Pons (tissue), 1 donor: ENCODE results near the gene SAT1.

ENCODE experiments used
- DNase-seq: peaks from one replicate; pipeline ENCODE4 v3.0.0-alpha.2; 2016; ENCODE audit warnings: low spot score

Gene SAT1

DNA sequence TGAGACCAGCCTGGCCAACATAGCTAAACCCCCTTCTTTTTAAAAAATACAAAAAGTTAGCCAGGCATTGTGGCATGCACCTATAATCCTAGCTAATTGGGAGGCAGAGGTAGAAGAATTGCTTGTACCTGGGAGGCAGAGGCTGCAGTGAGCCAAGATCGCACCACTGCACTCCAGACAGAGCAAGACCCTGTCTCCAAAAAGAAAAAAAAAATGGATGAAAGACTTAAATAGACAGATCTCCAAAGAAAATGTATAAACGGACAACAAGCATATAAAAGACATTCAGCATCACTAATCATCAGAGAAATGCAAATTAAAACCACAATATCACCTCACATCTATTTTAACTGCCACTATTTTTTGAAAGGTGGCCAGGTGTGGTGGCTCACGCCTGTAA lies 6.6 kb upstream of the SAT1 start:
- DNase-seq, result no peak

GRCh38 chrX:23779025-23779424 lies 3.9 kb upstream of the SAT1 start:
- no peak for DNase-seq

DNA sequence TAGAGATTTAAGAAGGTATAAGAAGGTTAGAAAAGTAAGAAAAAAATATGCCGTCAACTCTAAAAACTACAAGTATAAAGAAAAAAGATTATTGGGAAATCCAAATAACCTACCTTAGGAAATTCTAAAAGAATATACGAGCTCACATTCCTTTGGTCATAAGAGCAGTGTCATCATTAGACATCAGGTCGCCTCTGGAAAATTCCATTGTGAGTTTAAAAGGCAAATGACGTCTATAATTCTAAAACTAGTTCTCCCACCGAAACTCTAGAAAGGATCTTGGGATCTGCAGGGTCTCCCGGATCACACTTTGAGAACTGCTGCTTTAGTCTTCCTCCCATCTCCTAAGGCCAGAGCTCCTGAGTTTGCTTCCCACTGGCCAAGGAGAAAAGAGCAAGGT lies 518 bp upstream of the SAT1 start:
- no peak for DNase-seq

GRCh38 chrX:23783589-23784469 lies 856 bp downstream of the SAT1 start:
- no peak for DNase-seq

- no peak for DNase-seq
These were observed 1.7 kb downstream of the SAT1 start for GRCh38 chrX:23784470-23785331.

- no peak for DNase-seq
These were observed 2.6 kb downstream of the SAT1 start for GRCh38 chrX:23785580-23785979.

DNA sequence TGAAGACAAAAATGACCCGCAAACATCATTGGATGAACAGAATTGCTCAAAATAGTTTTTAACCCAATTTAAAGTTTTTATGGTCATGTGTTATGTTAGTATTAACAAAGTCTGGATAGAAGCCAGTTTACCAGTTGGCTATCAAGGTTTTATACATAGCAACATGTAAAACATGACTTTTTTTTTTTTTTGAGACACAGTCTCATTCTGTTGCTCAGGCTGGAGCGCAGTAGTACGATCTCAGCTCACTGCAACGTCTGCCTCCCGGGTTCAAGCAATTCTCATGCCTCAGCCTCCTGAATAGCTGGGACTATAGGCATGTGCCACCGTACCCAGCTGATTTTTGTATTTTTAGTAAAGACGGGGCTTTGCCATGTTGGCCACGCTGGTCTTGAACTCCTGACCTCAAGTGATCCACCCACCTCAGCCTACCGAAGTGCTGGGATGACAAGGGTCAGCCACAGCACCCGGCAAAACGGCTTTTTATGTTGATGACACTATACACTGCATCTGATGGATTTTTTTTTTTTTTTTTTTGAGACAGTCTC lies 3.4 kb downstream of the SAT1 start:
- DNase-seq, result no peak

GRCh38 chrX:23787745-23788118 lies 4.8 kb downstream of the SAT1 start:
- no peak for DNase-seq

GRCh38 chrX:23788521-23788920 lies 5.5 kb downstream of the SAT1 start:
- no peak for DNase-seq

GRCh38 chrX:23788946-23789345 lies 6.0 kb downstream of the SAT1 start:
- no peak for DNase-seq

DNA sequence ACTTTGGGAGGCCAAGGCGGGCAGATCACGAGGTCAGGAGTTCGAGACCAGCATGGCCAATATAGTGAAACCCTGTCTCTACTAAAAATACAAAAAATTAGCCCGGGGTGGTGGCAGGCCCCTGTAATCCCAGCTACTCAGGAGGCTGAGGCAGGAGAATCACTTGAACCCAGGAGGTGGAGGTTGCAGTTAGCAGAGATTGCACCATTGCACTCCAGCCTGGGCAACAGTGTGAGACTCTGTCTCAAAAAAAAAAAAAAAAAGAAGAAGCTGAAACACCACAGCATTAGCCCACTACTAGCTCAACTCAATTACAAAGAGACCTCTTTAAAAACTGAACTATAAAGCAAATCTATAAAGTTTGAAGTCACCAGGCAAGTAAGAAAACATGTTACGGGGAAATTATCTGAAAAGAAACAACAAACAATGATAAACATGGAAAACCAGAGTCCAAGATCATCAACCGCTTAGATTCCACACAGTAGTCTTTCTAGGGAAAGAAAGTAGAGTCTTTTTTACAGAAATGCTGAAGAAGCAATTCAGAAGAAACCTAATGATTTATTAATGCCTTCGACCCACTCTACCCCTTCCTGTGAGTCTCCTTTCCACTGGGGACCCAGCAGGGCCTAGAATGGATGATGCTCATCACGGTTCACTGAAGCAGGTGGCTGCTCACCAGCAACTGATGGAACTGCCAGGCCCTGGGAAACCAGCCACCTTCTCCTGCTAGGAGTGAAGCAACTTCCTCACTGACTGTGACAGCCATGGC lies 6.6 kb downstream of the SAT1 start:
- no peak for DNase-seq

DNA sequence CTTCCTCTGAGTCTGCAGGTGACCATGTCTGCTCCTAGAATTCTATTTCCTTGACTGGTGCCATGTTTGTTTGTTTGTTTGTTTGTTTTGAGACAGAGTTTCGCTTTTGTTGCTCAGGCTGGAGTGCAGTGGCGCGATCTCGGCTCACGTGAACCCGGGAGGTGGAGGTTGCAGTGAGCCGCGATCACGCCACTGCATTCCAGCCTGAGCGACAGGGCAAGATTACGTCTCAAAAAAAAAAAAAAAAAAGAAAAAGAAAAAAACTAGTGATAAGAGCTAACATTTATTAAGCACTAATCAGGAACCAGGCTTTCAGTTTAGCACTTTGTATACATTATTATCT lies 7.2 kb downstream of the SAT1 start:
- DNase-seq, result no peak

DNA sequence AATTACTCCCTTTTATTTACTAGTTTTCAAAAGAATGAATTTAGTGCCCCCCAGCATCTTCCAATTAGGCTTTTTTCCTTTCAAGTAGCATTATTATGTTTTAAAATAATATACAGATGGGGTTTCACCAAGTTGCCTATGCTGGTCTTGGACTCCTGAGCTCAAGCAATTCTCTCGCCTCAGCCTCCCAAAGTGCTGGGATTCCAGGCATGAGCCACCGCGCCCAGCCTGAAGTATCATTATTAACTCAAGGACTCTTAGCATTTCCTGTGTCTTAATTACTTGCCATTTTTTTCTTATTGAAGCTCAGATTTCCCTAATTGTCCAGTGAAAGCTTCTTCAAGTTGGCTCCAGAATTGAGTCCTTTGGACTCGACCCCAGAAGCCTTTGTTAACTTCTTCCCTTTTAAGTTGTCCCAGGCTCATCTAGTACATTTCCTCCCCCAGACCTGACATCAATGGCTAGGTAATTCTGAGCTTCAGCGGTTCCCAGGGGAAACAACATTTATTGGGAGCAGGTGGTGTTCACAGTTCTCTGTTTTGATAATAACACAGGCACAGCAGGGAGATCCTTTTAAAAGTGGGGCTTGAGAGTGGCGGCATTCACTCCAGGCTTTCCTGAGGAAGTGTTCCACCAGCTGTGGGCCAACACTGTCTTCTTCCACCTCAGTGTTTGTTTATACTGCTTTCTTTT lies 10.0 kb downstream of the SAT1 start:
- DNase-seq, result no peak

- DNase-seq, result no peak
These were observed 12.2 kb downstream of the SAT1 start for GRCh38 chrX:23795221-23795620.

DNA sequence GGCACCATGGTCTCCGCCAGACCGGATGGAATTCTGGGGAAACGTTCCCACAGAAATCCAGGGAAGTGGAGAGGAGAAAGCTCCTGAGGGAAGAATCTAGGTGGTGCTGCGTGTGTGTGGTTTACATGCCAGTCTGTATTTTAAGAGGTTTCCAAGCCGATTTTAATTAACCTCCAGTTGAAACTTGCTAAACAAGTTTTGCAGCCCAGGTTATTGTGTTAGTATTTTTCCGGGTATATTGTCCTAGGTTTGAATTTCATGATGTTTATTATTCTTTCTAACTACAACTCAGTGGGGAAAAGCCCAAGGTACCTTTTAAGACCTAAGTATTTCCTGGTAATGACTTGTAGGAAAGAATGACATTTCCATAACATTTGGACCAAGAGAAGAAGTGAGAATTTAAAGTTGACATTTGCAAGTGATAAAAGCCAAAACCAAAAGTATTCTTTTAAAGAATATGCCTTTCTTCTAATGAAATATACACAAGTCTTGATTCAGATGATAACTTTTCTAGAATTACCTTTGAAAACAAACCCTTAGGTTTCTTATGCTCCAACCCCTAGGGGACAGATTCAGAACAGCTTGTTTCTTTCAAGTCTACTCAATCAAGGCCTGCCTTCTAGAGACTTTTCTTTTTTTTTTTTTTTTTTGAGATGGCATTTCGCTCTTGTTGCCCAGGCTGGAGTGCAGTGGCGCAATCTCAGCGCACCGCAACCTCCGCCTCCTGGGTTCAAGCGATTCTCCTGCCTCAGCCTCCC lies 14.6 kb downstream of the SAT1 start:
- no peak for DNase-seq

GRCh38 chrX:23799469-23800065 lies 16.6 kb downstream of the SAT1 start:
- no peak for DNase-seq

DNA sequence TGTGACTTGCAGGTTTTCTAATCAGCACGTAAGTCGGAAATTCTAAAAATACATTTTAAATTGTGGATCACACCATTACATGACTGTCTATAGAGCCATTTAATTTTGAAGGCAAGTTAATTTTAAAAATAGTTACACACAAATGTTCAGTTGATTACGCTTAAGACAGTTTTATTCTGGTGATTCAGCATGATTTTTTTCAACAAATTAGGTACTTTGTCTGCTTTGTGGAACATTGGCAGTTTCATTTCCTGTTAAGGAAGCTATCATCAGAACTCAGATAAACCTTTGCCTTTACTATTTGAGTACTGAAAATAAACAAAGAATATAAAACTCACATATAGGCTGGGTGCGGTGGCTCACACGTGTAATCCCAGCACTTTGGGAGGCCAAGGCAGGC lies 19.5 kb downstream of the SAT1 start:
- no peak for DNase-seq

- no peak for DNase-seq
These were observed 21.0 kb downstream of the SAT1 start for GRCh38 chrX:23803931-23804381.

DNA sequence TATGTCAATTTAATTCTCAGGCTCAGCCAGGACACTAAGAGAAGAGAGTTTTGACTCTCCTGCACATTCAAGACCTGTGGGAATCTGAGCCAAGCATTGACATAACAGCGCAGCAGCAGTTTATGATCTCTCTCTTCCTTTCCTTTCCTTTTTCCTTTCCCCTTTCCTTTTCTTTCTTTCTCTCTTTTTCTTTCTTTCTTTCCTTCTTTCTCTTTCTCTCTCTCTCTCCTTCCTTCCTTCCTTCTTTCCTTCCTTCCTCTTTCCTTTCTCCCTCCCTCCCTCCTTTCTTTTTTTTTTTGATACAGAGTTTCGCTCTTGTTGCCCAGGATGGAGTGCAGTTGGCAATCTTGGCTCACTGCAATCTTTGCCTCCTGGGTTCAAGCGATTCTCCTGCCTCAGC lies 21.6 kb downstream of the SAT1 start:
- DNase-seq, result no peak

- no peak for DNase-seq
These were observed 22.4 kb downstream of the SAT1 start for GRCh38 chrX:23805389-23805788.
